Sigmoid colon (tissue), 3 donors: Measurements from ENCODE around the gene IQCM.

Experiments
- POLR2A ChIP-seq, 2 donors: fragments of 450-650 bp; IDR thresholded peaks; one replicate each; pipeline ENCODE4 v1.6.1; 2016; ENCODE audit warnings: antibody characterized with exemption in 2 of 2, mild to moderate bottlenecking in 2 of 2, moderate library complexity in 2 of 2
- TF ChIP-seq, protein P1 (sequence below), 4 experiments: fragments of 450-650 bp in 3 of 4; fragments of 200-600 bp in 1 of 4; IDR thresholded peaks; one replicate each; pipeline ENCODE4 v1.5.1; 2016 to 2019; ENCODE audit warnings: antibody characterized with exemption in 4 of 4, mild to moderate bottlenecking in 3 of 4, moderate library complexity in 2 of 4

DNA sequence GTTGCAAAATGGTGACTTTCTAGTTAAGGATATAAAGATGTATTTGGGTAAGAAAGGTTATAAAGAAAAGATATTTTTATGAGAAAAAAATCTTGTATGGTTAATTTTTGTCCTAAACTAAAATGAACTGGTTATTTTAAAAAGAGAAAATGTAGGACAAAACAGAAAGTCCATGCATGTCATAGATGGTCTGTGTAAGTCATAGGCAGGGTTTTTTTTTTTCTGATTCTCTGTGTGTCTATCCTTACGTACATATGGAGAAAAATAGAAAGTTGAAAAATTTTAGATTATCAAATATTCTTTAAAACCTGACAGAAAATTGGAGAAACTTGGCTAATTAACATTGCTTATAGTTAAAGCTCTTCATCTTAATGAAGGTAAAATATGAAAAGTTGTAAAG is 493.4 kb downstream of the IQCM start:
- TF ChIP-seq, protein P1, sequence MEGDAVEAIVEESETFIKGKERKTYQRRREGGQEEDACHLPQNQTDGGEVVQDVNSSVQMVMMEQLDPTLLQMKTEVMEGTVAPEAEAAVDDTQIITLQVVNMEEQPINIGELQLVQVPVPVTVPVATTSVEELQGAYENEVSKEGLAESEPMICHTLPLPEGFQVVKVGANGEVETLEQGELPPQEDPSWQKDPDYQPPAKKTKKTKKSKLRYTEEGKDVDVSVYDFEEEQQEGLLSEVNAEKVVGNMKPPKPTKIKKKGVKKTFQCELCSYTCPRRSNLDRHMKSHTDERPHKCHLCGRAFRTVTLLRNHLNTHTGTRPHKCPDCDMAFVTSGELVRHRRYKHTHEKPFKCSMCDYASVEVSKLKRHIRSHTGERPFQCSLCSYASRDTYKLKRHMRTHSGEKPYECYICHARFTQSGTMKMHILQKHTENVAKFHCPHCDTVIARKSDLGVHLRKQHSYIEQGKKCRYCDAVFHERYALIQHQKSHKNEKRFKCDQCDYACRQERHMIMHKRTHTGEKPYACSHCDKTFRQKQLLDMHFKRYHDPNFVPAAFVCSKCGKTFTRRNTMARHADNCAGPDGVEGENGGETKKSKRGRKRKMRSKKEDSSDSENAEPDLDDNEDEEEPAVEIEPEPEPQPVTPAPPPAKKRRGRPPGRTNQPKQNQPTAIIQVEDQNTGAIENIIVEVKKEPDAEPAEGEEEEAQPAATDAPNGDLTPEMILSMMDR (IDR thresholded peaks at IDR 0.05), result no peak
- TF ChIP-seq POLR2A (IDR thresholded peaks at IDR 0.05), result no peak
